RWPE1 (cell line): ENCODE measurements around the gene MAPK11.

ENCODE experiments used
- CTCF ChIA-PET: fragments of 350-600 bp; sonication (Branson Sonifier 250); formaldehyde crosslinking; extraction: SDS; loops from one replicate; lab custom pipeline; 2021; lab: Yijun Ruan, JAX
- POLR2A ChIA-PET: fragments of 400-600 bp; formaldehyde crosslinking; extraction: SDS; loops from one replicate; lab custom pipeline; 2020; ENCODE audit warnings: antibody characterized with exemption; ENCODE audit not compliant: low non-redundant PET; lab: Yijun Ruan, JAX
- DNase-seq: peaks from one replicate; pipeline ENCODE4 v3.0.0; 2012; ENCODE audit warnings: low spot score
- H3K27ac ChIP-seq: fragments of 450-650 bp; 2 replicates; pipeline ENCODE4 v1.5.1; 2017
- CTCF ChIP-seq: fragments of 450-650 bp; conservative IDR thresholded peaks from 2 replicates; pipeline ENCODE4 v1.5.1; 2017; ENCODE audit warnings: low read depth, mild to moderate bottlenecking

Gene MAPK11

GRCh38 chr22:50308986-50309600 lies 38.9 kb upstream of the MAPK11 start:
- no peak for DNase-seq
- ChIA-PET POLR2A (no interaction called here), CTCF (no interaction called here)
- TF ChIP-seq CTCF = no peak
- peak overlapping the region; percentile 100 for H3K27ac ChIP-seq

GRCh38 chr22:50308597-50308935 lies 38.4 kb upstream of the MAPK11 start:
- H3K27ac ChIP-seq = peak overlapping the region; percentile 100
- POLR2A ChIA-PET = no interaction called here
- no peak for TF ChIP-seq CTCF
- no peak for DNase-seq
- CTCF ChIA-PET = no interaction called here

GRCh38 chr22:50307890-50308596 lies 37.9 kb upstream of the MAPK11 start:
- POLR2A ChIA-PET = no interaction called here
- H3K27ac ChIP-seq = peak overlapping the region; percentile 100
- no peak for DNase-seq
- no peak for TF ChIP-seq CTCF
- CTCF ChIA-PET = no interaction called here

GRCh38 chr22:50306753-50307749 lies 36.9 kb upstream of the MAPK11 start, which contains the start of gene PLXNB2:
PLXNB2 (minus strand) TSS chr22:50307646; CDS start chr22:50290584, 17,062 bp downstream.
- peak within 1 kb of the TSS; percentile 100 for H3K27ac ChIP-seq
- TF ChIP-seq CTCF = no peak
- CTCF ChIA-PET = interaction anchor here (0.7 kb wide), 1 partner anchor 19 kb away, joined by 7 read pairs; the partner anchor contains the start of gene DENND6B
- no peak for DNase-seq
- POLR2A ChIA-PET = no interaction called here

GRCh38 chr22:50305923-50306566 lies 35.9 kb upstream of the MAPK11 start:
- peak overlapping the region; percentile 100 for H3K27ac ChIP-seq
- CTCF ChIA-PET = interaction anchor here (0.8 to 1.1 kb wide), 2 partner anchors 24 to 35 kb away, joined by 3 to 4 read pairs; no protein-coding TSS in a partner anchor
- POLR2A ChIA-PET = interaction anchor here (0.6 to 1.1 kb wide), 2 partner anchors 12 to 55 kb away, joined by 3 read pairs; no protein-coding TSS in a partner anchor
- DNase-seq = peak; percentile 94
- no peak for TF ChIP-seq CTCF
